Left lobe of liver (tissue), 2 donors: Measurements from ENCODE around the gene ZFR2. TPM values are rescaled to one million over a fixed set of nuclear protein-coding genes. Genes with fewer than 3 reads are reported as not detected.
"Not testable (repeated sequence)": the region's sequence is repeated elsewhere in the genome, so short reads cannot be mapped to it uniquely, and the experiment has no call there.

Source experiments
- ATAC-seq: fragments of 200-7000 bp; cut with Tn5 transposase; one replicate; pipeline ENCODE4 v1.9.1; 2020; ENCODE audit warnings: mild to moderate bottlenecking, moderate library complexity
- DNase-seq: peaks from one replicate; pipeline ENCODE4 v3.0.0-alpha.2; 2020; ENCODE audit warnings: low spot score
- total RNA-seq: library from RNA; stranded (reverse); gene quantifications from one replicate; pipeline ENCODE4 v1.2.1, GENCODE V29; 2021
- donor health status: DM: no; HTN: no; CAD: no; lungs with moderate emphysema.
- donor health status: DM: no; HTN: yes; CAD: no.

The ZFR2 gene
- total RNA-seq, 1 donor from 2014 or later, result not detected

- ATAC-seq, result no peak
- no peak for DNase-seq
These were observed 10.8 kb upstream of the ZFR2 start for GRCh38 chr19:3879656-3880055.

DNA sequence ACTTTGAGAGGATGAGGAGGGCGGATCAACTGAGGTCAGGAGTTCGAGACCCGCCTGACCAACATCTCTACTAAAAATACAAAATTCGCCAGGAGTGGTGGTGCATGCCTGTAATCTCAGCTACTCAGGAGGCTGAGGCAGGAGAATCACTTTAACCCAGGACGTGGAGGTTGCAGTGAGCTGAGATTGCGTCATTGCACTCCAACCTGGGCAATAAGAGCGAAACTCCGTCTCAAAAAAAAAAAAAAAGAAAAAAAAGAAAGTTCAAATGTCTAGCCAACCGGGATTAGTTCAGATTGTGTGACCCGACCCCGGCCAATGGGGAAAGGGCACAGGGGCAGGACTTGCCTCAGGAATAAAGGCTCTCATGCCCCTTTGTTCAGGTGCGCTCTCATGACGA, 5.9 kb upstream of the ZFR2 start:
- not testable (repeated sequence) for ATAC-seq, DNase-seq

DNA sequence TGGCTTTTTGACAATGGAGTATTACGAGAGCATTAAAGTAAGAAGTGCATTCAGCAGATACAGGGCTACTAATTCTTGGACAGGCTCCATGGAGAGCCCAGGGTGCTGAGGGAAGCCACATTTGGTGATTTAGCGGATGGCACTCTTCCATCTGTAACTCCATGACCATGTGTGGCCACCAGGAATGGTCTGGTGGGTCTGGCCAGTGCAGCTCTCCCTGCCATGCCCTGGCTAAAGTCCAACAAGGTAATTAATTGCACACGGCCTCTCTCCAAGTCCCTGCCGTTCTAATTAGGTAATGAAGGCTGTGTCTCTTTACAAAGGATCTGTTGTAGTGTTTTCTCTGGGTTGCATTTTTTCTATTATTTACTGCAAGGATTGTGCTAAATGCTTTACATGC, 4.3 kb upstream of the ZFR2 start:
- ATAC-seq, result no peak
- no peak for DNase-seq

- ATAC-seq, result no peak
These were observed 668 bp downstream of the ZFR2 start for GRCh38 chr19:3867971-3868769.

GRCh38 chr19:3866910-3867638, 1.8 kb downstream of the ZFR2 start:
- ATAC-seq, result no peak
- no peak for DNase-seq

More at GRCh38 chr19:3867971-3868769, 668 bp downstream of the ZFR2 start:
- no peak for DNase-seq

- DNase-seq (no peak), ATAC-seq (no peak)
These were observed 5.2 kb downstream of the ZFR2 start for GRCh38 chr19:3863648-3864047.

DNA sequence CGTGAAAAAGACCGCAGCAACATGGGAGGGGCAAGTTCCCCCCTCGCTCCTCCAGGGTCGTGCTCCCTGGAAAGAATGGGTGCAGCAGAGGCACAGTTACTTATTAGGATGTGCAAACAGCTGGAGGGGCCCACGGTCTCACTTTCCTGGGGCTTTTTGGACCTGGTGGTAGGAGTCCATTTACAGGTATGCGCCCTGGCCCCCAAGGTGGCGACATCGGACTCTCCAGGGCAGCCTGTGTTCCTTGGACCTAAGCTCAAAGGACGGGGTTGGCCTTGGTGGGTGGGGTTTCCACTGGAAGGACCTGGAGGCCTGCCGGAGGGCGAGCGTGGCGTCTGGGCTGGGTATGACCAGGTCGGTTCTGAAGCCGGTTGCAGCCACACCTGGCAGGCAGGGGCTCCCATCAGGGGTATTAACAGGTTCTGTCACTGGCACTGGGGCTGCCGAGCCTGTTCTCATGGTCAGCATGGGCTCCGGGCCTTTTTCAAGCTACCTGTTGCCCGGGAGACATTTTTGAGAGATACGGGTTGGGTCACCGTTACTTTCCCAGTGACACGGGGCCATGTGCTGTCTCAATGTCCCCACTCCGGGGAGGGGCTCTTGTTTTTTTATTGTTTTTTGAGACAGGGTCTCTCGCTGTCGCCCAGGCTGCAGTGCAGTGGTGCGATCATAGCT, 5.9 kb downstream of the ZFR2 start:
- DNase-seq, result no peak
- ATAC-seq, result no peak

- DNase-seq, result no peak
- ATAC-seq, result no peak
These were observed 8.3 kb downstream of the ZFR2 start for GRCh38 chr19:3860499-3860898.

- no peak for DNase-seq
- ATAC-seq, result no peak
These were observed 11.3 kb downstream of the ZFR2 start for GRCh38 chr19:3857449-3858003.

DNA sequence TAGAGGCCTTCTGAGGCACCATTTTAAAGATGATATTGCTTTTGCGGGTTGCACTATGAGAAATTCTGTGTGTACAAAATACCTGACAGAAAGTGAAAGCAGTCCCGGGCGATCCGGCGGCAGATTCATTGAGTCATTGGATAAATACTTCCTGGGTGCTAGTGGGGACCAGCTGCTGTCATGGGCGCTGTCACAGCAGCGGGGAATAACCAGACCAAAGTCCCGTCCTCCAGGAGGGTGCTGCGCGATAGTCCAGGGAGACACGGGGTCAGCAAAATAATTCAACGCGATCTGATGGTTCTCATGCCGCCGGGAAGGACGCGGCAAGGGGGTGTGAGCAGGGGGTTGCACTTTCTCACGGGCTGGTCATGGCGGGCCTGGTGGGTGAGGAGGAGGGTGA, 13.5 kb downstream of the ZFR2 start:
- DNase-seq, result no peak
- no peak for ATAC-seq

DNA sequence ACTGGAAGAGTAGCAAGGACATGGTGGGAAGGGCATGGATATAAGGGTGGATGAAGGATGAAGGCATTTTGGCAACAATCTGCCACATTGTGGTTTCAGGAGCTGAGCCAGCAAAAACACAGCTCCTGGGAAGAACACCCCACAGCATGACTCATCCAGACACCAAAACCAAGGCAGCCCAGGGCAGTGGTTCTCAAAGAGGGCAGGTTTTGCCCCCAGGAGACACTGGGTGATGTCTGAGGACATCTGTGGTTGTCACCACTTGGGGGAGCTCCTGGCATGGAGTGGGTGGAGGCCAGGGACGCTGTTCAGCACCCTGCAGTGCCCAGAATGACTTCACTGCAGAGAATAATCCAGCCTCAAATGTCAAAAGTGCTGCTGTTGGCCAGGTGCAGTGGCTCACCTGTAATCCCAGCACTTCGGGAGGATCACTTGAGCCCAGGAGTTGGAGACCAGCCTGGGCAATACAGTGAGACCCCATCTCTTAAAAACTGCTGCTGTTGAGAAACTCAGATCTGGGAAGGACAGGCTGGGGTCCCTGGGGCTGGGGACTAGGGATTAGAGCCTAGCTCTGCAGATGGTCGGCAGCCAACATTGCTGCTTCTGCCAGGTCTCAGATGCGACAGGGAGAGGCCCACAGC, 16.1 kb downstream of the ZFR2 start:
- ATAC-seq (peak; percentile 85), DNase-seq (peak; percentile 60)

DNA sequence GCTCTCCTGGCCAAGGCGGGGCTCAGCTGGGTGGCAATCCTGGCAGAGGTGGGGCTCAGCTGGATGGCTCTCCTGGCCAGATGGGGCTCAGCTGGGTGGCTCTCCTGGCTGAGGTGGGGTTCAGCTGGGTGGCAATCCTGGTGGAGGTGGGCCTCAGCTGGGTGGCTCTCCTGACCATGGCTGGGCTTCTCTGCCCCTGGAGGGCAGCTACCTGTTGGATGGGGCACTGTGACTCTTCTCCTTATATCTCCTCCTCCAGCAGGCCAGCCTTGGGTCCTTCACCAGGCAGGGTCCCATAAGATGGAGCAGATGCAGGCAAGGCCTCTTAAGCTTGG, 16.7 kb downstream of the ZFR2 start:
- no peak for DNase-seq
- no peak for ATAC-seq

GRCh38 chr19:3851254-3852176, 17.3 kb downstream of the ZFR2 start:
- ATAC-seq (no peak), DNase-seq (no peak)

- DNase-seq (no peak), ATAC-seq (no peak)
These were observed 18.4 kb downstream of the ZFR2 start for GRCh38 chr19:3850320-3850972.

DNA sequence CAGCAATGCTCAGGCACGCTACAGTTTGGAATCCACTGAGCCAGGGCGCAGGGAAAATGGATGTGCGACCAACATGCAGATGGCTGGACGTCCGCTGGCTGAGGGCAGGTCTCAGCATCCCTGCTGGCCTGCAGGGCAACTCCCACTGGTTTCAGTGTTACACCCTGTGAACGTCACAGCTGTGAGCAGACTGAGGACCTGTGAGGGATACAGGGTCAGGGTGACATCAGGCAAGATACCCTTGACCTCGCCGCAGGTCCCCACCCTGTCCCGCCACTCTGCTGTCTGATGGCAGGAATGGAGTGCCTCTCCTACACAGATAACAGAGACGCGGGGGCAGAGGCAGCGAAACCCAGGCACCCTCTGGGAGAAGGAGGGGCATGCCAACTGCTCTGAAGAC, 19.1 kb downstream of the ZFR2 start:
- ATAC-seq (no peak), DNase-seq (no peak)

DNA sequence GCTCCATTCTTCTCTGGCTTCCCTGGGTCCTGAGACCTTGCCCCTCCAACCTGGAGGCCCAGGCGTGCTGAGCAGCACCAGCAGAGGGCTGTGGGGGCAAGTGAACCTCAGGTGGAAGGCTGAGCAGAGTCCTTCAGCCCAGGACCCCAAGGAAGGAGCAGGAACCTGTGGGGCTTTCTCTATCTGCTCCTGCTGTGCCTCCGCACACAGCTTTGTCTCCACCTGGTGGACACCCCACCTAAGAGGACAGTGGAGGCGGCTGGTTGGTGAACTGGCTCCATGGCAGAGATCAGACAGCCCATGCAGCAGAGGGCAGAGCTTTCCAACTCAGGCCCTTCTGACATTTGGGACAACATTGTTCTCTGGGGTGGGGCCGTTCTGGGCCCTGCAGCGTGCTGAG, 19.7 kb downstream of the ZFR2 start:
- DNase-seq, result no peak
- peak; percentile 66 for ATAC-seq

GRCh38 chr19:3844596-3844995, 24.2 kb downstream of the ZFR2 start:
- no peak for ATAC-seq

DNA sequence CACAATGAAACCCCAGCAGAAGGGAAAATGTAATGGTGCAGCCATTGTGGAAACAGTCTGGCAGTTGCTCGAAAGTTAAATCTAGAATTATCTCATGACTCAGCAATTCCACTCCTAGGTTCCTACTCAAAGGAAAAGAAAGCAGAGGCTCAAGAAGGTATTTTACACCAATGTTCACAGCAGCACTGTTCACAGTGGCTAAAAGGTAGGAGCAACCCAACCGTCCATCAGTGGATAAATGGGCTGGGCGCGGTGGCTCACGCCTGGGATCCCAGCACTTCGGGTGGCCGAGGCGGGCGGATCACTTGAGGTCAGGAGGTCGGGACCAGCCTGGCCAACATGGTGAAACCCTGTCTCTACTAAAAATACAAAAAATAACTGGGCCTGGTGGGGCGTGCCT, 25.9 kb downstream of the ZFR2 start:
- ATAC-seq, result no peak
- no peak for DNase-seq

More at GRCh38 chr19:3844596-3844995, 24.2 kb downstream of the ZFR2 start:
- no peak for DNase-seq

- no peak for ATAC-seq
- DNase-seq, result no peak
These were observed 28.0 kb downstream of the ZFR2 start for GRCh38 chr19:3840804-3841203.
